H9 (cell line): ENCODE data around the gene APOA4. TPM values are rescaled to one million over a fixed set of nuclear protein-coding genes. Genes with fewer than 3 reads are reported as not detected.

Experiments used
- DNase-seq: peaks from one replicate; pipeline ENCODE4 v3.0.0-alpha.2; 2017
- H2AFZ ChIP-seq: one replicate; pipeline ENCODE4 v1.6.1; 2013; ENCODE audit warnings: mild to moderate bottlenecking, low read length, control low read depth, moderate library complexity
- H2AK5ac ChIP-seq: 2 replicates; pipeline ENCODE4 v1.6.1; 2013; ENCODE audit warnings: low read length, control low read depth, mixed read lengths; ENCODE audit not compliant: insufficient read length
- H2BK120ac ChIP-seq: one replicate; pipeline ENCODE4 v1.6.1; 2013; ENCODE audit warnings: low read depth, mild to moderate bottlenecking, low read length, control low read depth, inconsistent platforms; ENCODE audit not compliant: poor library complexity, severe bottlenecking
- H2BK12ac ChIP-seq: 2 replicates; pipeline ENCODE4 v1.6.1; 2013; ENCODE audit warnings: low read length, control low read depth, mixed read lengths, low read depth; ENCODE audit not compliant: insufficient read length
- H2BK15ac ChIP-seq: 2 replicates; pipeline ENCODE4 v1.6.1; 2013; ENCODE audit warnings: low read depth, low read length, control low read depth
- H2BK20ac ChIP-seq: one replicate; pipeline ENCODE4 v1.6.1; 2013; ENCODE audit warnings: low read depth, mild to moderate bottlenecking, low read length, control low read depth, inconsistent platforms; ENCODE audit not compliant: poor library complexity, severe bottlenecking
- H2BK5ac ChIP-seq: 2 replicates; pipeline ENCODE4 v1.6.1; 2013; ENCODE audit warnings: low read length, control low read depth, mixed read lengths; ENCODE audit not compliant: insufficient read length
- H3K14ac ChIP-seq: 2 replicates; pipeline ENCODE4 v1.6.1; 2013; ENCODE audit warnings: low read length, control low read depth; ENCODE audit not compliant: insufficient read depth
- H3K18ac ChIP-seq: 2 replicates; pipeline ENCODE4 v1.6.1; 2013; ENCODE audit warnings: low read depth, mild to moderate bottlenecking, mixed read lengths, low read length, control low read depth; ENCODE audit not compliant: insufficient read length
- H3K23ac ChIP-seq: 2 replicates; pipeline ENCODE4 v1.6.1; 2013; ENCODE audit warnings: low read length, control low read depth, mixed read lengths, low read depth; ENCODE audit not compliant: insufficient read length
- H3K23me2 ChIP-seq: 2 replicates; pipeline ENCODE4 v1.6.1; 2013; ENCODE audit warnings: low read depth, mild to moderate bottlenecking, mixed read lengths, low read length, control low read depth; ENCODE audit not compliant: insufficient read length, poor library complexity, severe bottlenecking
- H3K27ac ChIP-seq: 2 replicates; pipeline ENCODE4 v1.5.1; 2013; ENCODE audit warnings: low read length, control low read depth, mixed read lengths, low read depth; ENCODE audit not compliant: insufficient read length
- H3K27me3 ChIP-seq: 2 replicates; pipeline ENCODE4 v1.6.1; 2013; ENCODE audit warnings: low read length, control low read depth, inconsistent platforms; ENCODE audit not compliant: insufficient read depth
- H3K4ac ChIP-seq: 2 replicates; pipeline ENCODE4 v1.6.1; 2013; ENCODE audit warnings: low read depth, mild to moderate bottlenecking, control low read depth, inconsistent platforms, low read length, moderate library complexity
- H3K4me1 ChIP-seq: 2 replicates; pipeline ENCODE4 v1.6.1; 2013; ENCODE audit warnings: low read length, control low read depth, inconsistent platforms; ENCODE audit not compliant: insufficient read depth
- H3K4me2 ChIP-seq: 2 replicates; pipeline ENCODE4 v1.6.1; 2013; ENCODE audit warnings: low read length, control low read depth, mixed read lengths; ENCODE audit not compliant: insufficient read length, insufficient read depth
- H3K56ac ChIP-seq: 2 replicates; pipeline ENCODE4 v1.6.1; 2013; ENCODE audit warnings: low read depth, mild to moderate bottlenecking, mixed read lengths, low read length, control low read depth; ENCODE audit not compliant: insufficient read length
- H3K79me1 ChIP-seq: 2 replicates; pipeline ENCODE4 v1.6.1; 2013; ENCODE audit warnings: low read depth, mild to moderate bottlenecking, moderate library complexity, low read length, control low read depth, inconsistent platforms; ENCODE audit not compliant: insufficient read depth, poor library complexity, severe bottlenecking
- H3K79me2 ChIP-seq: 2 replicates; pipeline ENCODE4 v1.6.1; 2013; ENCODE audit warnings: low read length, control low read depth, inconsistent platforms; ENCODE audit not compliant: insufficient read depth
- H3K9ac ChIP-seq: 2 replicates; pipeline ENCODE4 v1.6.1; 2013; ENCODE audit warnings: low read length, control low read depth, mixed read lengths; ENCODE audit not compliant: insufficient read length; ENCODE audit errors: extremely low read depth
- H3K9me3 ChIP-seq: one replicate; pipeline ENCODE4 v1.6.1; 2013; ENCODE audit warnings: low read depth, low read length, inconsistent platforms; ENCODE audit not compliant: control insufficient read depth
- H3T11ph ChIP-seq: one replicate; pipeline ENCODE4 v1.6.1; 2013; ENCODE audit warnings: mild to moderate bottlenecking, low read length, control low read depth, inconsistent platforms
- H4K20me1 ChIP-seq: one replicate; pipeline ENCODE4 v1.6.1; 2013; ENCODE audit not compliant: control insufficient read depth, insufficient read length, insufficient read depth
- H4K5ac ChIP-seq: 2 replicates; pipeline ENCODE4 v1.6.1; 2013; ENCODE audit warnings: low read depth, mild to moderate bottlenecking, mixed read lengths, low read length, control low read depth; ENCODE audit not compliant: insufficient read length
- H4K8ac ChIP-seq: replicated peaks from 2 replicates; pipeline ENCODE4 v1.6.1; 2013; ENCODE audit warnings: low read length, control low read depth, mixed read lengths, low read depth; ENCODE audit not compliant: insufficient read length
- H4K91ac ChIP-seq: 2 replicates; pipeline ENCODE4 v1.6.1; 2013; ENCODE audit warnings: low read depth, mild to moderate bottlenecking, moderate library complexity, mixed read lengths, low read length, control low read depth; ENCODE audit not compliant: insufficient read length
- H3K27ac Mint-ChIP-seq, 3 experiments: 2 replicates in 2 of 3; 3 replicates in 1 of 3; pipeline ENCODE4 v1.8.0; 2020 to 2021; ENCODE audit warnings: mixed read lengths in 3 of 3, mild to moderate bottlenecking in 1 of 3, moderate library complexity in 1 of 3
- H3K27me3 Mint-ChIP-seq: 2 replicates; pipeline ENCODE4 v1.8.0; 2021; ENCODE audit warnings: low read depth, mild to moderate bottlenecking, moderate library complexity, mixed read lengths
- H3K36me3 Mint-ChIP-seq, 3 experiments: 2 replicates in 2 of 3; 3 replicates in 1 of 3; pipeline ENCODE4 v1.8.0; 2020 to 2021; ENCODE audit warnings: low read depth in 3 of 3, mixed read lengths in 3 of 3; ENCODE audit not compliant: insufficient read depth in 1 of 3
- H3K4me1 Mint-ChIP-seq, 2 experiments: 2 replicates each; pipeline ENCODE4 v1.8.0; 2020; ENCODE audit warnings: mixed read lengths in 2 of 2
- H3K4me3 Mint-ChIP-seq, 2 experiments: 2 replicates in 1 of 2; 3 replicates in 1 of 2; pipeline ENCODE4 v1.8.0; 2020 to 2021; ENCODE audit warnings: mild to moderate bottlenecking in 2 of 2, mixed read lengths in 2 of 2, moderate library complexity in 1 of 2
- H3K9me3 Mint-ChIP-seq, 2 experiments: 2 replicates in 1 of 2; 3 replicates in 1 of 2; pipeline ENCODE4 v1.8.0; 2020; ENCODE audit warnings: mild to moderate bottlenecking in 2 of 2, mixed read lengths in 2 of 2, moderate library complexity in 1 of 2
- CTCF ChIP-seq: fragments of 200-600 bp; sonication (generic); conservative IDR thresholded peaks from 3 replicates; pipeline ENCODE4 v1.8.0; 2021; ENCODE audit warnings: antibody characterized with exemption, mild to moderate bottlenecking
- WGBS: extraction: QIAGEN DNeasy Blood & Tissue Kit; methylation state at CpG from one replicate; pipeline ENCODE4 v1.1.7; 2013; ENCODE audit warnings: missing lambda C conversion rate, low lambda C conversion rate, mixed read lengths; ENCODE audit not compliant: insufficient read length; ENCODE audit errors: extremely low coverage; 5-methylcytosine and 5-hydroxymethylcytosine counted together
- total RNA-seq: library from RNA; stranded (reverse); gene quantifications from 2 replicates; pipeline ENCODE4 v1.2.1, GENCODE V29; 2021

The APOA4 gene
- total RNA-seq, 1 experiment from 2014 or later, result not detected

- TF ChIP-seq CTCF, result no peak
- Histone ChIP-seq H3K9me3 (no peaks in the 10 kb centered on the region), H3K4me2 (no peak overlapping the region), H3T11ph (no peak overlapping the region), H3K27me3 (no peaks in the 10 kb centered on the region), H2BK12ac (no peak overlapping the region), H4K20me1 (no peaks in the 10 kb centered on the region), H3K4ac (no peak overlapping the region), H3K79me2 (no peaks in the 10 kb centered on the region), H3K27ac (no peak overlapping the region), H2BK120ac (no peak overlapping the region), H2BK5ac (no peak overlapping the region), H3K23me2 (no peaks in the 10 kb centered on the region), H2BK20ac (no peak overlapping the region), H4K5ac (no peak overlapping the region), H3K9ac (no peak overlapping the region), H4K8ac (no peak overlapping the region), H3K18ac (no peak overlapping the region), H3K56ac (no peak overlapping the region), H2AFZ (no peak overlapping the region), H3K4me1 (no peaks in the 10 kb centered on the region), H3K14ac (no peak overlapping the region), H2AK5ac (no peak overlapping the region), H3K23ac (no peak overlapping the region), H4K91ac (no peak overlapping the region), H3K79me1 (no peaks in the 10 kb centered on the region), H2BK15ac (no peak overlapping the region)
- H3K27me3 Mint-ChIP-seq, result no peaks in the 10 kb centered on the region
- H3K4me1 Mint-ChIP-seq, result peaks cover 28 to 30% of the 10 kb centered on the region in 2 experiments
- H3K4me3 Mint-ChIP-seq, result no peak overlapping the region; a peak in 1 of 5 replicates
- peak overlapping the region in 1 of 3 experiments; percentile 9; a peak in 1 of 7 replicates for H3K27ac Mint-ChIP-seq
- no peaks in the 10 kb centered on the region for H3K9me3 Mint-ChIP-seq
- peaks cover 8 to 37% (median 36%) of the 10 kb centered on the region in 3 experiments; a peak in 5 of 7 replicates for H3K36me3 Mint-ChIP-seq
- WGBS, result no CpG with 5 or more reads among the region's 4 CpGs
- DNase-seq, result no peak
Measured at GRCh38 chr11:116842117-116842516, 19.0 kb upstream of the APOA4 start.
